RWPE2 (cell line): ENCODE measurements around the gene NUBP2.

ENCODE experiments used
- ATAC-seq: fragments of 200-7000 bp; cut with Tn5 transposase; 3 replicates; pipeline ENCODE4 v1.9.1; 2021; ENCODE audit warnings: low read depth
- DNase-seq: peaks from one replicate; pipeline ENCODE4 v3.0.0-alpha.2; 2020; ENCODE audit warnings: low spot score
- H3K27ac ChIP-seq: fragments of 450-650 bp; 2 replicates; pipeline ENCODE4 v1.5.1; 2017; ENCODE audit warnings: mild to moderate bottlenecking; ENCODE audit not compliant: poor library complexity, severe bottlenecking
- H3K27me3 ChIP-seq: fragments of 250-450 bp; sonication (Bioruptor Pico); 2 replicates; pipeline ENCODE4 v1.5.1; 2021; ENCODE audit warnings: mild to moderate bottlenecking, moderate library complexity; ENCODE audit not compliant: insufficient read depth, poor library complexity, severe bottlenecking
- H3K36me3 ChIP-seq: fragments of 250-450 bp; sonication (Bioruptor Pico); 2 replicates; pipeline ENCODE4 v1.5.1; 2020; ENCODE audit warnings: low read depth, mild to moderate bottlenecking, moderate library complexity
- H3K4me1 ChIP-seq: fragments of 250-450 bp; sonication (Bioruptor Pico); 2 replicates; pipeline ENCODE4 v1.5.1; 2021; ENCODE audit warnings: mild to moderate bottlenecking, moderate library complexity; ENCODE audit not compliant: insufficient read depth, poor library complexity, severe bottlenecking
- H3K4me3 ChIP-seq: fragments of 250-450 bp; sonication (Bioruptor Pico); 2 replicates; pipeline ENCODE4 v1.5.1; 2021; ENCODE audit warnings: mild to moderate bottlenecking, moderate library complexity; ENCODE audit not compliant: severe bottlenecking
- H3K9me3 ChIP-seq: fragments of 250-450 bp; sonication (Bioruptor Pico); 2 replicates; pipeline ENCODE4 v1.5.1; 2021; ENCODE audit warnings: mild to moderate bottlenecking, moderate library complexity; ENCODE audit not compliant: severe bottlenecking
- TF ChIP-seq, protein P1 (sequence below): fragments of 450-650 bp; IDR thresholded peaks from one replicate; pipeline ENCODE4 v1.5.1; 2017; ENCODE audit warnings: mild to moderate bottlenecking, moderate library complexity; ENCODE audit not compliant: poor library complexity, severe bottlenecking

Gene NUBP2

DNA sequence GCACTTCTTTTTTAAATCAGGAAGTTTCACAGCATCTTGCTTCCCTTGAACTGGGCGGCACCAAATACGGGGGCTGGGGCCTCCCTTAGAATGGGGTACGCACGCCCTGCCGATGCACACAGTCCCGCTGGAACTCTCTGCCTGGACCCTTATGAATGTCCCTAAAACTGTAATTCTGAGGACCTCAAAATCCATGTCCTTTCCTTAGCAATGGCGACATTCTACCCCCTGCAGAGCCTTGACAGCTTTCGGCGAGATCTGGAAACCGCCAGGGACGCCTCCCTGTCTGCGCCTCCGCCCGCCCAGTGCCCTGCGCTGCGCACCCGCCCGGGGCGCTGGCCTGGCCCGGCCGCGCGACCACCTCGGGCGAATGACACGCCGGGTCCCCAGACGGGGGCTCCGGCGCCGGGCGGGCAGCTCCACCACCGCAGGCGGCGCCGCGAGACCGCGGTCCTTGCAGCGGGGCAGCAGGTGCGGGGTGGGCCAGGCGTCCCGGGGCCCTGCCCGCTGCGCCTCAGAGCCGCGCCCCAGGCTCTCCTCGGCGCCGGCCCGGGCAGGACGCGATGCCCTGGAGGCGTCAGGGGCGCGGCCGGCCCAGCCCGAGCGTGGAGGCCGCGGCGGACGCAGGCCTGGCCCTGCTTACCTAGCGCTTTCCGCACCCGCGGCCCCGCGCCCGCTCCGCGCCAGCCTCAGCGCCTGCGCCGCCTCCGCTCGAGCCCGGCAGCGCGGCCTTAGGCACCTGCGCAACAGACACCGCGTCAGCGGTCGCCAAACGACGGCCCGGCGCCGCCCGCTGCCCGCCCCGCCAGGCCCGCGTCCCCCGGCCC is 43.3 kb downstream of the NUBP2 start:
- H3K27me3 ChIP-seq = no peaks in the 10 kb centered on the region
- peak overlapping the region; percentile 62 for H3K4me3 ChIP-seq
- TF ChIP-seq, protein P1, sequence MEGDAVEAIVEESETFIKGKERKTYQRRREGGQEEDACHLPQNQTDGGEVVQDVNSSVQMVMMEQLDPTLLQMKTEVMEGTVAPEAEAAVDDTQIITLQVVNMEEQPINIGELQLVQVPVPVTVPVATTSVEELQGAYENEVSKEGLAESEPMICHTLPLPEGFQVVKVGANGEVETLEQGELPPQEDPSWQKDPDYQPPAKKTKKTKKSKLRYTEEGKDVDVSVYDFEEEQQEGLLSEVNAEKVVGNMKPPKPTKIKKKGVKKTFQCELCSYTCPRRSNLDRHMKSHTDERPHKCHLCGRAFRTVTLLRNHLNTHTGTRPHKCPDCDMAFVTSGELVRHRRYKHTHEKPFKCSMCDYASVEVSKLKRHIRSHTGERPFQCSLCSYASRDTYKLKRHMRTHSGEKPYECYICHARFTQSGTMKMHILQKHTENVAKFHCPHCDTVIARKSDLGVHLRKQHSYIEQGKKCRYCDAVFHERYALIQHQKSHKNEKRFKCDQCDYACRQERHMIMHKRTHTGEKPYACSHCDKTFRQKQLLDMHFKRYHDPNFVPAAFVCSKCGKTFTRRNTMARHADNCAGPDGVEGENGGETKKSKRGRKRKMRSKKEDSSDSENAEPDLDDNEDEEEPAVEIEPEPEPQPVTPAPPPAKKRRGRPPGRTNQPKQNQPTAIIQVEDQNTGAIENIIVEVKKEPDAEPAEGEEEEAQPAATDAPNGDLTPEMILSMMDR = no peak
- no peaks in the 10 kb centered on the region for H3K9me3 ChIP-seq
- peaks cover 6% of the 10 kb centered on the region for H3K4me1 ChIP-seq
- ATAC-seq (peak; percentile 22; the same call in 2 of the 3 replicates), DNase-seq (no peak)
- peak overlapping the region; percentile 54 for H3K27ac ChIP-seq
- H3K36me3 ChIP-seq = peaks cover 21% of the 10 kb centered on the region

DNA sequence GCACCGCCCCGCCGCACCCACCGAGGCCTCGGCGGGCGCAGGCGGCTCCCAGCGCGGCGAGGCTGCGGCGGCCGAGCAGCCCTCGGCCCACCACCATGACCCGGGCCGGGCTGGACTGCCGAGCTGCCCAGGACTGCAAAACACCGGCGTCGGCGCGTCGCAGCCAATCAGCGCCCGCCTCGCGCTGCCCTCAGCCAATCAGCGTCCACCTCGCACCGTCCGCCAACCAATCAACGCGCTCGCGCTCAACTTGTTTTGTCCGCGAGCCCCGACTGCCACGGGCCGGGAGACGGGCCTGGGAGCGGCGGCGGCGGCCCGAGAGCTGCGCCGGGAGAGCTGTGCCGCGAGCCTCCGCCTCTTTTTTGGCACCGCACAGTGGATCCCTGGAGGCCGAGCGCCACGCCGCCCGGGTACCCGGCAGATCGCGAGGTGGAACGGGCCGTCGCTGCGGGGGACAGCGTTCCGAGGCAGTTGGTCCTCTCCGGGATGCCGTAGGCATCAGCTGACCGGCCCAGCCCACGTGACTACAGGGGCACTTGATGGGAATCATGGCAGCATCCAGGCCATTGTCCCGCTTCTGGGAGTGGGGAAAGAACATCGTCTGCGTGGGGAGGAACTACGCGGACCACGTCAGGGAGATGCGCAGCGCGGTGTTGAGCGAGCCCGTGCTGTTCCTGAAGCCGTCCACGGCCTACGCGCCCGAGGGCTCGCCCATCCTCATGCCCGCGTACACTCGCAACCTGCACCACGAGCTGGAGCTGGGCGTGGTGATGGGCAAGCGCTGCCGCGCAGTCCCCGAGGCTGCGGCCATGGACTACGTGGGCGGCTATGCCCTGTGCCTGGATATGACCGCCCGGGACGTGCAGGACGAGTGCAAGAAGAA is 44.2 kb downstream of the NUBP2 start, which contains the start of the genes FAHD1 and HAGH:
FAHD1 (plus strand) TSS at position 516 of the 883 bp plus-strand sequence; CDS start at position 549, 33 bp downstream.
HAGH (minus strand) TSS at position 135 of the 883 bp plus-strand sequence; CDS start at position 97, 38 bp downstream.
- TF ChIP-seq, protein P1 = no peak
- Histone ChIP-seq H3K27ac (peak within 1 kb of the TSS; percentile 54), H3K36me3 (peaks cover 17% of the 10 kb centered on the region), H3K9me3 (no peaks in the 10 kb centered on the region), H3K4me3 (peak within 1 kb of the TSS; percentile 62), H3K27me3 (no peaks in the 10 kb centered on the region), H3K4me1 (peaks cover 6% of the 10 kb centered on the region)
- DNase-seq (peak; percentile 94), ATAC-seq (peak; percentile 87)

DNA sequence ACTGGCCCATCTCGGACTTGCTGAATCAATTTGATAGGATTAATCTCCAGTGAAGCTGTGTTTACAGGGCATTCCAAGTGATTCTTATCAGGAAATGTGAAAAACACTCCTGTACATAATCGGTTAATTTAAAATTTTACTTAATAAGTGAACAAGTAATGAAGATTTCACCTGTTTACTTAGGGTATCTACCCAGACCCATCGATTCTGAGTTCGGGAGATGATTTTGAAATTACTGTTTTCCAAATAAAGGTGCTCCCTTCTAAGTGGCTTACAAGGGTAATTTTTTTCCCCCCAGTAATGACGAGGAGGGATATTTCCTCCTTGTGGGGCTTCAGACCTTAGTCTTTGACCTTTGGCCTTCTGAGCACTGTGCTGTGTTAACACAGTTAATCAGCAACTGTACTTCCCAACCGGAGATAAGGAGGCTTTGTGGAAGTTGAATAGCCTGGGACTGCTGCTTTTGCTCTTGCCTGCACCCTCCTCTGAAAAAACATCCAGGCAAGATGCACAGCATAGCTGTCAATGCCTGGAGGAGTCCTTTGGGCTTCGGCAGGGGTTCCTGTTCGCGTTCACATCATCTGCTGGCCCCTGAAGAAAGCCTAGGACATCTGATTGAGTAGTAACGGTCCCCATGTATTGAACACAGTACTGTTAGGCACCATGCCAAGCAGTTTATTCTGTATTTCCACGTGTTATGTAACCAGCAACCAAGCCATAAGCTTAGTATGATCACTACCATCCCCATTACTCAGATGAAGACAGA is 46.1 kb downstream of the NUBP2 start:
- Histone ChIP-seq H3K4me1 (peaks cover 8% of the 10 kb centered on the region), H3K27ac (peak overlapping the region; percentile 54), H3K27me3 (no peaks in the 10 kb centered on the region), H3K36me3 (peaks cover 11% of the 10 kb centered on the region), H3K4me3 (peak overlapping the region; percentile 62), H3K9me3 (no peaks in the 10 kb centered on the region)
- no peak for DNase-seq
- ATAC-seq = no peak
- TF ChIP-seq, protein P1 = no peak

GRCh38 chr16:1830213-1830612 is 47.5 kb downstream of the NUBP2 start:
- Histone ChIP-seq H3K27ac (no peak overlapping the region), H3K4me3 (no peak overlapping the region), H3K9me3 (no peaks in the 10 kb centered on the region), H3K36me3 (peaks cover 11% of the 10 kb centered on the region), H3K27me3 (no peaks in the 10 kb centered on the region), H3K4me1 (peaks cover 13% of the 10 kb centered on the region)
- no peak for DNase-seq
- no peak for ATAC-seq
- TF ChIP-seq, protein P1 = no peak
